HepG2 (cell line): ENCODE results near the gene KIRREL2.

Source experiments
- FOXK2 ChIP-seq: fragments of 450-650 bp; IDR thresholded peaks from 2 replicates; pipeline ENCODE4 v1.6.1; 2016
- MAFK ChIP-seq, 2 experiments: IDR thresholded peaks in 1 of 2; conservative IDR thresholded peaks in 1 of 2; 2 replicates each; pipeline ENCODE4 v1.6.1; 2011; ENCODE audit warnings: improper control_type of control experiment in 2 of 2, low read length in 2 of 2
- NCOR1 ChIP-seq: fragments of 200-600 bp; sonication (generic); IDR thresholded peaks from 2 replicates; pipeline ENCODE4 v1.7.0; 2017; ENCODE audit warnings: antibody characterized with exemption, low read length, borderline replicate concordance
- POLR2A ChIP-seq, 2 experiments: IDR thresholded peaks; 2 replicates each; pipeline ENCODE4 v1.6.1; 2011; ENCODE audit warnings: low read depth in 2 of 2, low read length in 2 of 2, mild to moderate bottlenecking in 1 of 2, moderate library complexity in 1 of 2; ENCODE audit not compliant: insufficient read depth in 1 of 2
- REST ChIP-seq, 2 experiments: IDR thresholded peaks; 2 replicates each; pipeline ENCODE4 v1.6.1; 2011 to 2012; ENCODE audit warnings: low read length in 2 of 2, borderline replicate concordance in 1 of 2, low read depth in 1 of 2, mild to moderate bottlenecking in 1 of 2, moderate library complexity in 1 of 2
- ZNF670 ChIP-seq: sonication (generic); formaldehyde crosslinking; IDR thresholded peaks from 2 replicates; pipeline ENCODE4 v1.8.0; 2022; ENCODE audit warnings: mild to moderate bottlenecking, missing genetic modification reagents, borderline replicate concordance
- ZSCAN20 ChIP-seq: sonication (generic); formaldehyde crosslinking; IDR thresholded peaks from 2 replicates; pipeline ENCODE4 v1.4.0; 2020; ENCODE audit warnings: missing genetic modification reagents, mild to moderate bottlenecking, borderline replicate concordance

GRCh38 chr19:35860436-35860817 is 3.7 kb downstream of the KIRREL2 start:
- TF ChIP-seq REST (IDR thresholded peaks at IDR 0.05; ENCODE audit: borderline replicate concordance in 1 of 2, low read depth in 1 of 2, low read length in 2 of 2) (no peak), POLR2A (IDR thresholded peaks at IDR 0.05; ENCODE audit: insufficient read depth in 1 of 2, low read depth in 2 of 2, low read length in 2 of 2) (no peak), MAFK (conservative IDR thresholded peaks at IDR 0.05 in 1 of 2, IDR thresholded peaks at IDR 0.05 in 1 of 2; ENCODE audit: low read length in 2 of 2) (no peak), ZNF670 (CRISPR knock-in tag) (no peak), NCOR1 (no peak), FOXK2 (no peak), ZSCAN20 (CRISPR knock-in tag) (no peak)
